Mucosa of stomach (tissue), 1 donor: ENCODE results near the gene MRPL57.

Experiments used
- H3K27me3 ChIP-seq: one replicate; pipeline ENCODE4 v1.7.0; 2013; ENCODE audit warnings: mild to moderate bottlenecking, low read length; ENCODE audit not compliant: control insufficient read depth, insufficient read depth
- H3K36me3 ChIP-seq: one replicate; pipeline ENCODE4 v1.7.0; 2013; ENCODE audit warnings: low read length; ENCODE audit not compliant: control insufficient read depth, insufficient read depth
- H3K4me1 ChIP-seq: one replicate; pipeline ENCODE4 v1.7.0; 2013; ENCODE audit warnings: mild to moderate bottlenecking, low read length; ENCODE audit not compliant: control insufficient read depth, insufficient read depth
- H3K4me3 ChIP-seq: one replicate; pipeline ENCODE4 v1.7.0; 2013; ENCODE audit warnings: low read length
- H3K9ac ChIP-seq: one replicate; pipeline ENCODE4 v1.7.0; 2013; ENCODE audit warnings: mild to moderate bottlenecking, low read length, moderate library complexity
- H3K9me3 ChIP-seq: one replicate; pipeline ENCODE4 v1.7.0; 2013; ENCODE audit warnings: mild to moderate bottlenecking, low read length, moderate library complexity; ENCODE audit not compliant: control insufficient read depth
- donor health status: Pancreatic carcinoma.

The MRPL57 gene

GRCh38 chr13:21225841-21226581 is 49.6 kb downstream of the MRPL57 start:
- no peak overlapping the region for H3K9ac ChIP-seq
- no peak overlapping the region for H3K4me3 ChIP-seq
- H3K36me3 ChIP-seq: no peaks in the 10 kb centered on the region
- no peaks in the 10 kb centered on the region for H3K27me3 ChIP-seq
- no peaks in the 10 kb centered on the region for H3K4me1 ChIP-seq
- H3K9me3 ChIP-seq: no peaks in the 10 kb centered on the region

- no peaks in the 10 kb centered on the region for H3K4me1 ChIP-seq
- H3K4me3 ChIP-seq: no peak overlapping the region
- no peaks in the 10 kb centered on the region for H3K9me3 ChIP-seq
- no peaks in the 10 kb centered on the region for H3K27me3 ChIP-seq
- no peak overlapping the region for H3K9ac ChIP-seq
- no peaks in the 10 kb centered on the region for H3K36me3 ChIP-seq
Observed at GRCh38 chr13:21227917-21228316, 51.5 kb downstream of the MRPL57 start.
